HG03558 (cell line): ENCODE measurements around the gene MAEL.

Experiments
- ATAC-seq: cut with Tn5 transposase; IDR thresholded peaks from one replicate; pipeline ENCODE4 v1.9.1; 2021; ENCODE audit warnings: moderate number of reproducible peaks; ENCODE audit not compliant: unreplicated experiment; ENCODE audit errors: extremely low read depth

Gene MAEL

DNA sequence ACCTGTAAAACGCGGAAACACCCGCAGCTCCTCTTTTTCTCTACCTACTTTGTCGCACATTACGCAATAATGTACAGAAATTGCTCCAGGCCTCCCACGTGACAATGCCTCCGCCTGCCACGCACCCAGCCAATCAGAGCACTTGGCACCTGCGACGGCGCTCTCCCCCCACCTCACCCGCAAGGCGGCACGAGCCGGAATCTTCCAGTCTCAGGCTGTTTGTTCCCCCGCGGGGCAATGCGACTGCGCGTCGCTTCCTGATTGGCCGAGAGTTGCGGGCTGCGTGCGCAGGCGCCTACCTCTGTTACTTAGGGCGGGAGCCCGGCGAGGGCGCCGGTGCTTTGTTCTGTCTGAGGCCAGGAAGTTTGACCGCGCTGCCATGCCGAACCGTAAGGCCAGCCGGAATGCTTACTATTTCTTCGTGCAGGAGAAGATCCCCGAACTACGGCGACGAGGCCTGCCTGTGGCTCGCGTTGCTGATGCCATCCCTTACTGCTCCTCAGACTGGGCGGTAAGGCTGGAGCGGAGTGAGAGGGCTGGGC lies at the start of gene MAEL:
Gene MAEL (plus strand): TSS at position 307 of the 542 bp plus-strand sequence. CDS start 73 bp downstream, at position 380.
- ATAC-seq = no peak

DNA sequence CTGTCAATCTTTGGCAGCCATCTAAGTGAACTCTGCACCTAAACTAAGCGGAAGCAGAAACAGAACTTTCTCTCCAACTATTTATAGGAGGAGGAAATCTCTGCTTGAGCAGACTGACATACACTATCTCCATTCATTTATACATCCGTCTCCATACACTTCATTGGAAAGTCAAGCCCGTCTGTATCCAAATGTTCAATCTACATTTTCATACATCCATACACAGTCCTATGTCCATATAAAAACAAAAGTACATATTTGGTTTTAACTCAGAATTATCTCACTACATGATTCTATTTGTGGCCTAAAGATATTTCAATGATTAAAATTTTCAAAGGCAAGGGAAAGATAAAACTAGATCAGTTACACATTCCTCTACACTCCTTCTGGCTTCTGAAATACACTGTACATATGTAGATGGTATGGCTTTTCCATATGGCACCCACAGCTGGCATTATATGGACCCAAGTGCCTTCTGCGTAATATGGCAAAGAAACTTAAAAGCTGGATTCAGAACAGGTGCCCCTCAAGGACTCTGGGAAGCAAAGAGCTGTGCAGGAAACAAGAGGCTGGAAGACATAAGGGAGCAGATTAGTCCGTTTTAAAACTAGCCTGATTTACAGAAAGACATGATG lies 49.2 kb upstream of the MAEL start:
- no peak for ATAC-seq

DNA sequence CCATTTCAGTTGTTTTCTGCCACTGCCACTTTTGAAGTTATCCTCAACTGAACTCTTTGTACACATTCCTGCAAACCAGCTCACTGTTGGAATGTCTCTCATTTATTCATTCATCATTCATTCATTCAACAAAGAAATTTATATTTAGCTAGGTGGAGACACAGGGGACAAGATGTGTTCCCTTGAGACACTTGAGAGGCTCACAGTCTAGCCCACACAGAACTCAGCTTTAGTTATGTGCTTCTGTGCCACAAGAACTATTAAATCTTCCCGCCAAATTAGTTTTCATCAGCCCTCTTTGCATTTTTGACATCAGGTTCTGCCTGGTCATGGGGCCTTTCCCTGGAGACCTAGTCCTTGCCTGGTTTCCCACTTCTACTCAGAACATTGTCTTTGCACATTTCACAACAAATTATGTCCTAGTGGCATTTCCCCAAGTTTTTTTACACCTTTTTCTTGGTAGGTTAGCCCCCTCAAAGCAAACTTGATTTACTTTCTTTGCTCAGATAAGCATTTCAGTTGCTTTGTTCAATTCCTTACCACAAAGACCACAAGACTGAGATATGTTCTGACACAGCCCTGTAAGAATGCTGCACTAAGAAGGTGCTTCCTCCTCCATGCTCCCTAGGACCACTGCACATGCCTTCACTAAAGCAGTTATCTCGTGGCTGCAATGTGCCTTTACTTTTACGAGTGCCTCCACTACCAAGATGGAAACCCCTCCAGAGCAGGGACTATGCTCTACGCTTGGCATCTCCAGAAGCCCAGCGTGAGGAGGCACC lies 44.7 kb upstream of the MAEL start:
- ATAC-seq = no peak

DNA sequence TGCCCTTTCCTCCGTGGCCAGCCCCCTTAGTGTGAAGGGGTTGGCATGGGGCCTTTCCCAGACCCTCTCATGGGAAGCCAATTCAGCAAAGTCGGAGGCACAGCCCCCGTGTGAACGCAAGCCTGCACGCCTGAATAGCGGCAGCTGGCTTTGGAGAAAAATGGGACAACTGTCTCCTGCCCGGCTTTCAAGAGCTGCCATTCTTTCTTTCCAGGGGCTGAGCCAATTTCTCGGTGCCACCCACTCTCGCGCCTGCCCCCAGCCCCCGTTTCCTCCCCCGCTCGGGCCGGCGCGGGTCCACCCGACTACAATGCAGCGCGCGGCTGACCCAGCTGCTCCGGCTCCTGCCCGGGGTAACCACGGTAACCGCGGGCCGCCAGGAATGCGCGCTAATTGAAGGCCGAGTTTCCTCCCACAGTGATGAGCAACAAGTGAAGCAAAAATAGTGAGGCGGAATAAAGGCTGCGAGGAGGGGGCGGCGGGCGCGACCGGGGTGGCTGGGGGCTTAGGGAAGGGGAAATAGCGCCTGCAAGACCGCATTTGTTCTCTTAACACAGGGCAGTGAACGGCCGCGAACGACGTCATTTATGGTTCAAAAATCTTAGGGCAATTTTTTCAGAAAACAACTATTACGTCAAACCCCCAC lies 41.6 kb upstream of the MAEL start:
- ATAC-seq = no peak

DNA sequence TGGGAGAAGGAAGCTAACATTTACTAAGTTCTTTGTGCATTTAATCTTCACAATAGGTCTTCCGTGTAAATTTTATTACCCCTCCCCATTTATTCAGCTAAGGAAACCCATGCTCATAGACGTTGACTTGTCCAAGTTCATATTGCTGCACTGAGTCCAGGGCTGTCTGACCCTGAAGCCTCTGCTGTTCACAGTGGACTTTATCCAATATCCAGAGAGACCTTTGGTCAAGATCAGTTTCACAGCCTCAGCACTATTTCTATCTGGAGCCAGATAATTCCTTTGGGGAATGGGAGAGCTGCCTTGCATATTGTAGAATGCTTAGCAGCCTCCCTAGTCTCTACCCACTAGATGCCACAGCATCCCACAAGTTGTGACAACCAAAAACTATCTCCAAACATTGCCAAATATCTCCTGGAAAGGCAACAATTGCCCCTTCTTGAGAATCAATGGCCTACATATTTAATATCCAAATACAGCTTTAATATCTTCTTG lies 40.2 kb upstream of the MAEL start:
- no peak for ATAC-seq

DNA sequence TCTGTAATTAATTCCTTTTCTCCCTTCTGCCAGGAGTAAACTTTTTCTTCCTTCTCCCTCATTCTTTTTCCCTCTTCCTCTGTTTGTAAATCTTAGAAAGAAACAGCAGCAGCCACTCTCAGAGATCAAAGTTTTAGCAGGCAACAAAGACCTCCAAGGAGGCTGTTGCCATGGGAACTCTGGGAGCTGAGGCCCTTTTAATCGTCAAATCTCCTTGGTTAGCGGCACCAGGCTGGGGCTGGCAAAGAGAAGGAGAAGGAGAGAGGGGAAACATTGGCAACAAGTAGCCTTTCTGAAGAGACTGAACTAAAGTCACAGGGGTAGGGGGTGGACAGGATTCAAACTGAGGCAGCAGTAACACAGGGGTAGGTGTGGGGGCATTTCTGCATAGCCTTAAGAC lies 38.9 kb upstream of the MAEL start:
- no peak for ATAC-seq

DNA sequence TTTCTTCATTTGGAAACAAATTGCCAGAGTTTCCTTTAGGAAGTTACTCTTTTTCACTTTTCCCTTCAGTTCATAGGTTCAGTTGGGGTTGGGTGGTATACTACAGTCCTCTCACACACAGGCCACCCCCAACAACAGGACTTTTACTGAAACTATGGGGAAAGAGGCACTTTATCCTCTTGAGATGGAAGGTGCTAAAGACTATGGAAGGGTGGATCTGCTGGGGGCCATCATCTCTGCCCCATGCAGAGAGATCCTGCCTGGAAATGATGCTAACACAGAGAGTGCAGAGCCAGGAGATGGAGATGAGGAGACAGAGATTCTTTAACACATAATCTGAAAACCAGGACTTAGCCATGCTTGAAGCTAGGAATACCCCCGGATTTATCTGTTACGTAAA lies 38.0 kb upstream of the MAEL start:
- ATAC-seq = no peak

DNA sequence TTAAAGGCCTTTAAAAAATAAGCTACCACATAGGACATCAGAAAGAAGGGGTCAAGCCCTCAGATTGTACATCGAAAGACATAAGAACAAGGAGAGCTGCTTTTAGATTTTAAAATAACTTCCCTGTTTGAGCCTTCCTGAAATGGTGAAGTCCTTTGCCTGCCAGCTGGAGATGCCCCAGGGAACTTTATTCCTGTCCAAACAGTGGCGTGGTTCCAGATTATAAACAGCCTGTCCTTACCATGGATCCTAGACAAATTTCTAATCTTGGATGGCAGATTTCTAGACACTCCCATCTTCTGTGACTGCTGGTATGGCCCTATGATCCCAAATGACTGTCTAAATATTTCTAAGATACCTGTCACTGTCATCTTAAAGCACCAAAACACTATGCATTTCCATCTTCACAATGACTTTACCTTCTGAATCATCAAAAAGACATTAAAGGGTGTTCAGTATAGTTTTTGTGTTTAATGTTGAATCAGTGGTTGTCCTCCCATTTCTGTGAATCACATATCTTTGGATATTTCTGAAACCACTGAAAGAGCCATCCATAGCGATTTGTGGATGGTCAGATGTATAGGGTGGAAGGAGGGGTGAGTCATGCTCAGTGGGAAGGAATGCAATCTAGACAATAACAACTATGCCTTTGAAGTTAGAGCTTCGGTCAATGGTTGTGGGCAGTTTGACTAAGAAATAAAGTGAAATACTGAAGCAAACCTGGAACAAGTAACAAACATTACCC lies 36.9 kb upstream of the MAEL start:
- no peak for ATAC-seq

DNA sequence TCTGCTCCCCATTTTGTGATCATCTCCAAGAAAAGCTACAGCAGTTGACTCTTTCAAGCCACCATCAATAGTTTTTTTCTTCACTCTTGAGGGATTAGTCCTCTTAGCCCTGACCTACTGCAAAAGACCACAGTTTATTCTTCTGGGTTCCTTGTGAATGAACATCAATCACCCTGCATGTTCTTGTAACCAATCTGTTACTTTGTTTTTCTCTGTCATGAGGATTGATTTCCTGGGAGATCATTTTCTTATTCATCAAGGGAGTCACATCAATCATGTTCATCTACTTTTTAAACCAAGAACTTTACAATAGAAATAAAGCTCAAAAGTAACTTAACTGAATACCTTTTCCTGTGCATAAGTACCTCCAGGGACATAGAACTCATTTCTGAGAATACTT lies 35.6 kb upstream of the MAEL start:
- no peak for ATAC-seq

DNA sequence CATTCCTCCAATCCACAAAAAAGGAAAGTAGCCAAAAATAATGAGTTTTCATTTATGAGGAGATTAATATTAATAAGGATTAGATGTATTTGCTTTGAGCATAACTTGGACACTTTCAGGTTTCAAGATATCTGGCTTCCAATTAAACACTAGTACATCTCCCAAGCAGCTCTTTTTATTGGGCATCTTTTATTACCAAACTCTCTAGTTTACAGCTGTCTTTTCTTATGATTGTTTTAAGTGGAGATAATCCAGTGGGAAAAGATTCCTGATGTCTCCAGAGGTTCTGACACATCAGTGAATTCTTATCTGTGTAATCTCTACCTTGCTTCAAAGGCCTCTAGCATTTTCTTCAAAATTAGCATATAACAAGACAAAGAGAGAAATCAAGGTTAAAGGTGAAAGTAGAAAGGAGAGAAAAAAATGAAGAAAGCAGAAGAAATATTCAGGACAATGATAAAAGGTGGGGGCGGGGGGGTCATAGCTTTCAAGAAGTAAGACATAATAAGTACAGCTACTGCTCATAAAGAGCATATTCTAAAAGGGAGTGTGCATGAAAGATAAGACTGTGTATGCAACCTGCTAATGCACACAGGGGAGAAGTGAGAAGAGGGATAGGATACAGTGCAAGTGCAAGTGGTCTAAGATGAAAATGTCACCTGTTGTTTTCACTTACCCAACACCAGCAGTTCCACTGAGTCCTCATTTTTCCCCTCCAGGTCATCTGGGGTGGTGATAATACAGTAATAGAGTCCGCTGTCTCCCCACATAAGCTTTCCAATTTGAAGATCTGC lies 32.8 kb upstream of the MAEL start:
- no peak for ATAC-seq

DNA sequence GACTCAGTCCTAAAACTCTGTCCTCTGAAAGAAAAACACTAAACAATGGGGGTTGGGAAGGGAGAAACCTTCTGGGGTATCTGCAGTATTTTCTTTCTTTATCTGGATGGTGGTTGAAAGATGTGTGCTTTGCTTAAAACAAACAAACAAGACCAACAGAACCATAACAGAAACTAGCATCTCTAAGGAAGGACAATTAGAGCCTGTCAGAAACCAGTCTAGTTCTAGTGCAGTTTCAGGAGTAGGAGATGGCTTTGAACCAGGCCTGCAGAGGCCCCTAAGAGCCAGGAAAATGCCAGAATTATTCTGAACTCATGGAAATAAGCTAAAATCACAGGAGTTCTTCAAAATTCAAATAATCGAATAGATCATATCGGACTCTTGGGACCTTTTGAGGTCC lies 32.2 kb upstream of the MAEL start:
- ATAC-seq = no peak

DNA sequence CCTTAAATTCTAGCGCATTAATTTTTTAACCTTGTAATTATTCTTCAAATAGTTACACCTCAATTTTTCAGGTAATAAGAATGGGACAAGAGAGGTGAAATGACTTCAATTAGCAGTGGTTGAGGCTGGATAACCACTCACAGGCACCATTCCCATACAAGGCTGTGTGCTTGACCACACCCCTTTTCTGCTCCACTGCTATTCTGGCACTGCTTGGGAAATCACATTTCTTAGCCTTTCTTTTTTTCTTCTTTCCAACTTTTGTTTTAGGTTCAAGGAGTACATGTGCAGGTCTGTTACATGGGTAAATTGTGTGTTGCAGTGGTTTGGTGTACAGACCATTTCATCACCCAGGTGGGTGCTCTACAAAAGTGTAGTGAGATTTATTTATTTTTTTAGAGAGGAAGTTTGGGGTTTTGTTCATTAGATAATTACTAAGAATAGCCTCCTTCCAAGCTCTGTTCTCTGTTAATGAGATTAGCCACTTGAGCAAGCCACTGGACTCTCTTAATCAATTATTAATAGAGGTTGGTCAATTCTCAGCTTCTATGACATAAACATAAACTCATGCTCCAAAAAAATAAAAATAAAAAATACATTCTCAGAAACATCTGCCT lies 28.1 kb upstream of the MAEL start:
- no peak for ATAC-seq

DNA sequence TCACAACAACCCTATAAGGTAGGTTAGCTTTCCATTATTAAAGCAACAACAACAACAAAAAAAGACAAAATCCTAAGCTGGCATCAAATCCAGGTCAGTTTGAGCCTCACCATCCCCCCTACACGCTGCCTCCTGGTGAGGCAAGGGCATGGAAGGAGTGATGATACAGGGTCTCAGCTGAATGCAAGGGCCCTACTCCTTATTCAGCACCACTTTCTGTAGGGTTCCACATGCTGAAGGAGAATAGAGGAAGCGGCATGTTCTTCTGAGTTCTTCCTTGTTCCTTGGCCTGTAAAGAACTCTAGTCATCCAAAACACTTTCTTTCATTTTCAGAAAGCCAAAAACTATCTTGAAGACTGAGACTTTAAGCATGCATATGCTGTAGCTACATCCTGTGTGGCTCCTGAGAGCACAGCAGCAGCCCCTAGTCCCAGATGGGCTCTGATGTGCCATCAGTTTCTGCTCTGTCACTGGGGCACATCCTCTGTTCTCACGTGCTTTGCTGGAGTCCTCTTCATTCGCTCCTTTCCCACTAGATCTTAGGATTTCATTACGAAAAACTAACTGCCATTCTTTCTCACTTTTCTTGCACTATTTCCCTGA lies 19.9 kb upstream of the MAEL start:
- ATAC-seq = peak; percentile 69

DNA sequence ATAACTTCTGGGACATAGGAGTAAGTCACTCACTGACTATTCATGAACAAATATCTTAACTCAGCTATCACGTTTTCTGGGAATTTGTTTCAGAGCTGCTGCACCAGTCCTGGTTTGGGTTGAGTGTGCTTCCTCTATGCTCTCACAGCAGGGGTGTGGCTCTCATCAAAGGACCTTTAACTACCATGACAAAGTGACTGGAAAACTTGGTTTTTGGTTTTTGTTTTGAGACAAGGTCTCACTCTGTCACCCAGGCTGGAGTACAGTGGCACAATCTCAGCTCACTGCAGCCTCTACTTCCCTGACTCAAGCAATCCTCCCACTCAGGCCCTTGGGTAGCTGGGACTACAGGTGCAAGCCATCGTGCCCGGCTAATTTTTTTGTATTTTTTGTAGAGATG lies 17.8 kb upstream of the MAEL start:
- ATAC-seq = no peak

DNA sequence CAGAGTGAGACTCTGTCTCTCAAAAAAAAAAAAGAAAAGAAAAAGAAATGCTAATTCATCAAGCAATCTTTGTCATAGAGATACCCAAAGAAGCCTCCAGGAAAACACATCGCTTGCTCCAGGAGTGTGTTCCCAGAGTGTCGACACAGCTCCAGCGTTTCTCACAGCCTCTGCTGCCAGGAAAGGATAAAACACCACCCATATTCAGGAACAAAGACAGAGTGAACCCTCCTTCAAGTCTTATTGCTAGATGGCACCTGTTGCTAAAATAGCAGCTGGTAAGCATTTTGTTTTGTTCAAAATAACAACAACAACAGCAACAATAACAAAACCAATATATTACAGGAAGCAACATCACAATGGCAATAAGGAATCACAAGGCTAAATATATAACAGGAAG lies 16.9 kb upstream of the MAEL start:
- no peak for ATAC-seq

DNA sequence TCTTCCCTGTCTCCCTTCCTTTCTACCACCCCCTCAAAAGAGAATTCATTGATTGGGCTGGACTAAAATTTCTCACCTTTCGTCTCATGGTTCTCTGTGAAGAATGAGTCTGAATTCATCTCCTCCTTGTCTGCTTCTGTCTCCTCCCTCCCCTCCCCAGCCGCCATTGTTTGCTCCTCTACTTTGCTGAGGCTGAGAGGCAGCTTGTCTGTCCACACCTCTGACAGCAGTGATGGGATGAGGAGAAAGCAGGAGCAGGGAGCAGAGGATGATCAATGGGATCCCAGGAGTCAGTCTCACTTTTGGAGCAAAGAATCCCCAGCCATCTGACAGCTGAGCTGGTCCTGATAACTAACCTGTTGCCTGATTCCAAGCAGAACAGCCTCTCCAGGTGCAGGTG lies 16.3 kb upstream of the MAEL start:
- ATAC-seq = no peak

DNA sequence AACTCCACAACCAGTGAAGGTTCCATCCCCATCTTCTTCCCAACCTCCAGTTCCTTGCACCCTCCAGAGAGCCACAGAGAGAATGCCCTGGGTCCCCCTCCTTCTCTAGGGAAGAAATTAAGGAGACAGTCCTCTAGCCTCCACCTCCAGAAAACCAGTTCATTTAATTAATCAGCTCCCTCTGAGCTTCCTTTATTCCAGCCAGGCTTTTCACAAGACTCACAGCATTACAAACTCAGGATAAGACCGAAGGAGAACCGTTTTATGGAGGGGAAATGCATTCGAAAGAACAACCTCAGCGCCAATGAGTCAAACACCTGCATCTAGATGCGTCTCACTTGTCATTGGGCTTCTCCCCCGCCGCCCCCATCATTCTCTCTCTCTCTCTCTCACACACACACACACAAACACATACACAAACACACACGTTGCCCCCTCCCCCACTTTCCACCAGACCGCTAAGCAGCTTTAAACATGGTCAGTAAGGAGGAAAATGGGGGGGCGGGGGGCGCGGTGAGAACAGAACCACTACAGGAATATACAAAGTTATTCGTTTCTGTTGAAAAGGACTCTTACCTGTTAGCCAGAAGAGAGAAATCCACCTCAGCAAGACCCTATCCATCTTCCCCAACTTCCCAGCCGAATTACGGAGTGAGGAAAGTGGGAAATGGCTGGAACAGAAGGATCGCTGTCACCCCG lies 14.3 kb upstream of the MAEL start:
- ATAC-seq = no peak
